WTC11 (cell line): ENCODE data around the gene CD164L2. TPM values are rescaled to one million over a fixed set of nuclear protein-coding genes. Genes with fewer than 3 reads are reported as not detected.

ENCODE experiments used
- ATAC-seq: fragments of 200-7000 bp; cut with Tn5 transposase; 2 replicates; pipeline ENCODE4 v1.10.0; 2021; ENCODE audit warnings: mild to moderate bottlenecking, moderate library complexity
- CTCF ChIA-PET: fragments of 300-600 bp; sonication (Branson Sonifier 250); formaldehyde crosslinking; loops from one replicate; lab custom pipeline; 2021; ENCODE audit warnings: antibody characterized with exemption; lab: Charles Lee
- POLR2A ChIA-PET: fragments of 350-600 bp; sonication (Branson Sonifier 250); formaldehyde crosslinking; loops from one replicate; lab custom pipeline; 2021; ENCODE audit warnings: antibody characterized with exemption; lab: Charles Lee
- DNase-seq: peaks from one replicate; pipeline ENCODE4 v3.0.0; 2021; ENCODE audit warnings: low spot score
- H3K27ac Mint-ChIP-seq: 2 replicates; pipeline ENCODE4 v1.8.0; 2021; ENCODE audit warnings: mixed read lengths
- H3K27me3 Mint-ChIP-seq: 2 replicates; pipeline ENCODE4 v1.8.0; 2021; ENCODE audit warnings: low read depth, mild to moderate bottlenecking, moderate library complexity, mixed read lengths
- H3K36me3 Mint-ChIP-seq: 2 replicates; pipeline ENCODE4 v1.8.0; 2021; ENCODE audit warnings: mixed read lengths
- H3K4me1 Mint-ChIP-seq: 2 replicates; pipeline ENCODE4 v1.8.0; 2022; ENCODE audit warnings: mixed read lengths
- H3K4me3 Mint-ChIP-seq: 2 replicates; pipeline ENCODE4 v1.8.0; 2021; ENCODE audit warnings: mild to moderate bottlenecking, moderate library complexity, mixed read lengths
- H3K9me3 Mint-ChIP-seq: 2 replicates; pipeline ENCODE4 v1.8.0; 2021; ENCODE audit warnings: mixed read lengths
- CREB1 ChIP-seq: sonication (generic); formaldehyde crosslinking; IDR thresholded peaks from 2 replicates; pipeline ENCODE4 v1.8.0; 2023; ENCODE audit warnings: mild to moderate bottlenecking, missing genetic modification reagents
- E2F4 ChIP-seq: sonication (generic); formaldehyde crosslinking; IDR thresholded peaks from 2 replicates; pipeline ENCODE4 v1.8.1; 2022; ENCODE audit warnings: low read depth, mild to moderate bottlenecking, moderate library complexity, missing genetic modification reagents, borderline replicate concordance
- FOXJ3 ChIP-seq: sonication (generic); formaldehyde crosslinking; IDR thresholded peaks from 2 replicates; pipeline ENCODE4 v1.9.0; 2021; ENCODE audit warnings: missing genetic modification reagents, mild to moderate bottlenecking, borderline replicate concordance
- GABPB1 ChIP-seq: sonication (generic); formaldehyde crosslinking; IDR thresholded peaks from 2 replicates; pipeline ENCODE4 v1.8.1; 2023; ENCODE audit warnings: mild to moderate bottlenecking, missing genetic modification reagents
- IRF1 ChIP-seq: sonication (generic); formaldehyde crosslinking; IDR thresholded peaks from 2 replicates; pipeline ENCODE4 v1.8.0; 2023; ENCODE audit warnings: missing genetic modification reagents
- KAT7 ChIP-seq: sonication (generic); formaldehyde crosslinking; IDR thresholded peaks from 2 replicates; pipeline ENCODE4 v1.8.1; 2023; ENCODE audit warnings: missing genetic modification reagents, mild to moderate bottlenecking, borderline replicate concordance
- MXD4 ChIP-seq: fragments of 250-450 bp; sonication (Bioruptor Pico); IDR thresholded peaks from 2 replicates; pipeline ENCODE4 v1.8.0; 2021; ENCODE audit warnings: mild to moderate bottlenecking, moderate library complexity, borderline replicate concordance
- NFYB ChIP-seq: sonication (generic); formaldehyde crosslinking; conservative IDR thresholded peaks from 2 replicates; pipeline ENCODE4 v1.8.0; 2022; ENCODE audit warnings: low read depth, missing genetic modification reagents
- NR1H2 ChIP-seq: sonication (generic); formaldehyde crosslinking; IDR thresholded peaks from 2 replicates; pipeline ENCODE4 v1.9.0; 2021; ENCODE audit warnings: mild to moderate bottlenecking, moderate library complexity, missing genetic modification reagents
- RELA ChIP-seq: sonication (generic); formaldehyde crosslinking; IDR thresholded peaks from 2 replicates; pipeline ENCODE4 v1.8.1; 2022; ENCODE audit warnings: missing genetic modification reagents, mild to moderate bottlenecking, borderline replicate concordance
- SMAD4 ChIP-seq: sonication (generic); formaldehyde crosslinking; IDR thresholded peaks from 2 replicates; pipeline ENCODE4 v1.8.0; 2022; ENCODE audit warnings: mild to moderate bottlenecking, missing genetic modification reagents
- ZBTB43 ChIP-seq: sonication (generic); formaldehyde crosslinking; IDR thresholded peaks from 2 replicates; pipeline ENCODE4 v1.8.1; 2023; ENCODE audit warnings: mild to moderate bottlenecking, missing genetic modification reagents
- ZNF425 ChIP-seq: fragments of 250-450 bp; sonication (Bioruptor Pico); conservative IDR thresholded peaks from 2 replicates; pipeline ENCODE4 v1.9.0; 2021; ENCODE audit warnings: mild to moderate bottlenecking
- ZSCAN18 ChIP-seq: fragments of 250-450 bp; sonication (Bioruptor Pico); IDR thresholded peaks from 2 replicates; pipeline ENCODE4 v2.1.2; 2022; ENCODE audit warnings: mild to moderate bottlenecking, moderate library complexity
- total RNA-seq: library from RNA; stranded (reverse); gene quantifications from 3 replicates; pipeline ENCODE4 v1.2.3, GENCODE V29; 2021
- TF ChIP-seq, protein P1 (sequence below): fragments of 250-450 bp; sonication (Bioruptor Pico); IDR thresholded peaks from 2 replicates; pipeline ENCODE4 v1.8.0; 2021; ENCODE audit warnings: mild to moderate bottlenecking
- TF ChIP-seq, protein P2 (sequence below): sonication (generic); formaldehyde crosslinking; IDR thresholded peaks from 2 replicates; pipeline ENCODE4 v1.8.0; 2023; ENCODE audit warnings: missing genetic modification reagents, mild to moderate bottlenecking, borderline replicate concordance
- TF ChIP-seq, protein P3 (sequence below): fragments of 250-450 bp; sonication (Bioruptor Pico); IDR thresholded peaks from 2 replicates; pipeline ENCODE4 v1.9.0; 2021; ENCODE audit warnings: mild to moderate bottlenecking

Gene CD164L2
- total RNA-seq, 1 experiment from 2014 or later, result 5.5 TPM

- ChIA-PET POLR2A (no interaction called here), CTCF (no interaction called here)
- DNase-seq (no peak), ATAC-seq (no peak)
- Mint-ChIP-seq H3K9me3 (no peaks in the 10 kb centered on the region), H3K4me1 (peaks cover 10% of the 10 kb centered on the region), H3K27ac (no peak overlapping the region), H3K27me3 (no peaks in the 10 kb centered on the region), H3K4me3 (no peak overlapping the region), H3K36me3 (peaks cover 83% of the 10 kb centered on the region)
- 0 out of 2 replicates have a peak, but pooled peaks have one; percentile 26 for TF ChIP-seq E2F4
- TF ChIP-seq SMAD4, result no peak
- TF ChIP-seq ZSCAN18 (CRISPR knock-in tag), result no peak
- TF ChIP-seq, protein P1, sequence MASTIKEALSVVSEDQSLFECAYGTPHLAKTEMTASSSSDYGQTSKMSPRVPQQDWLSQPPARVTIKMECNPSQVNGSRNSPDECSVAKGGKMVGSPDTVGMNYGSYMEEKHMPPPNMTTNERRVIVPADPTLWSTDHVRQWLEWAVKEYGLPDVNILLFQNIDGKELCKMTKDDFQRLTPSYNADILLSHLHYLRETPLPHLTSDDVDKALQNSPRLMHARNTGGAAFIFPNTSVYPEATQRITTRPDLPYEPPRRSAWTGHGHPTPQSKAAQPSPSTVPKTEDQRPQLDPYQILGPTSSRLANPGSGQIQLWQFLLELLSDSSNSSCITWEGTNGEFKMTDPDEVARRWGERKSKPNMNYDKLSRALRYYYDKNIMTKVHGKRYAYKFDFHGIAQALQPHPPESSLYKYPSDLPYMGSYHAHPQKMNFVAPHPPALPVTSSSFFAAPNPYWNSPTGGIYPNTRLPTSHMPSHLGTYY, result no peak
- TF ChIP-seq GABPB1 (CRISPR knock-in tag), result no peak
- TF ChIP-seq, protein P2, sequence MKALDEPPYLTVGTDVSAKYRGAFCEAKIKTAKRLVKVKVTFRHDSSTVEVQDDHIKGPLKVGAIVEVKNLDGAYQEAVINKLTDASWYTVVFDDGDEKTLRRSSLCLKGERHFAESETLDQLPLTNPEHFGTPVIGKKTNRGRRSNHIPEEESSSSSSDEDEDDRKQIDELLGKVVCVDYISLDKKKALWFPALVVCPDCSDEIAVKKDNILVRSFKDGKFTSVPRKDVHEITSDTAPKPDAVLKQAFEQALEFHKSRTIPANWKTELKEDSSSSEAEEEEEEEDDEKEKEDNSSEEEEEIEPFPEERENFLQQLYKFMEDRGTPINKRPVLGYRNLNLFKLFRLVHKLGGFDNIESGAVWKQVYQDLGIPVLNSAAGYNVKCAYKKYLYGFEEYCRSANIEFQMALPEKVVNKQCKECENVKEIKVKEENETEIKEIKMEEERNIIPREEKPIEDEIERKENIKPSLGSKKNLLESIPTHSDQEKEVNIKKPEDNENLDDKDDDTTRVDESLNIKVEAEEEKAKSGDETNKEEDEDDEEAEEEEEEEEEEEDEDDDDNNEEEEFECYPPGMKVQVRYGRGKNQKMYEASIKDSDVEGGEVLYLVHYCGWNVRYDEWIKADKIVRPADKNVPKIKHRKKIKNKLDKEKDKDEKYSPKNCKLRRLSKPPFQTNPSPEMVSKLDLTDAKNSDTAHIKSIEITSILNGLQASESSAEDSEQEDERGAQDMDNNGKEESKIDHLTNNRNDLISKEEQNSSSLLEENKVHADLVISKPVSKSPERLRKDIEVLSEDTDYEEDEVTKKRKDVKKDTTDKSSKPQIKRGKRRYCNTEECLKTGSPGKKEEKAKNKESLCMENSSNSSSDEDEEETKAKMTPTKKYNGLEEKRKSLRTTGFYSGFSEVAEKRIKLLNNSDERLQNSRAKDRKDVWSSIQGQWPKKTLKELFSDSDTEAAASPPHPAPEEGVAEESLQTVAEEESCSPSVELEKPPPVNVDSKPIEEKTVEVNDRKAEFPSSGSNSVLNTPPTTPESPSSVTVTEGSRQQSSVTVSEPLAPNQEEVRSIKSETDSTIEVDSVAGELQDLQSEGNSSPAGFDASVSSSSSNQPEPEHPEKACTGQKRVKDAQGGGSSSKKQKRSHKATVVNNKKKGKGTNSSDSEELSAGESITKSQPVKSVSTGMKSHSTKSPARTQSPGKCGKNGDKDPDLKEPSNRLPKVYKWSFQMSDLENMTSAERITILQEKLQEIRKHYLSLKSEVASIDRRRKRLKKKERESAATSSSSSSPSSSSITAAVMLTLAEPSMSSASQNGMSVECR (CRISPR knock-in tag), result no peak
These were observed 29.9 kb upstream of the CD164L2 start for GRCh38 chr1:27413004-27413403.

DNA sequence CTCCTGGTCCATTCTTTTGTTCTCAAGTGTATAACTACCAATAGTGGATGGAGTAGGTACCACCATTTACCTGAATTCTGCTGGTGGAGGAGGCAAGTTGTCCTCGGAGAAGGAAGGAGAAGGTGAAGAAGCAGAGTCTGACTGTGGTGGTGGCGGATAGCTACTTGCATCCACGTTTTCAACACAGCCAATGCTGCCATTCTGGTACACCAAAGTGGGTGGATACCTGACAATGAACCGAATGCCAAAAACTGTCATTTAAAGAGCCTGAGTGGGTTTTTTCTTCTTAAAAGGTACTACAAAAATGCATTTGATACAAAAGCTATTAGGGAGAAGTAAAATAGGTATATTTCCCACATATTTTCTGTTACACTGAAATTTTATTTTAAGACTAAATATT is 29.4 kb upstream of the CD164L2 start:
- peaks cover 84% of the 10 kb centered on the region for H3K36me3 Mint-ChIP-seq
- CTCF ChIA-PET, result no interaction called here
- TF ChIP-seq FOXJ3, result no peak
- TF ChIP-seq IRF1 (CRISPR knock-in tag), result no peak
- TF ChIP-seq CREB1 (CRISPR knock-in tag), result no peak
- TF ChIP-seq, protein P3, sequence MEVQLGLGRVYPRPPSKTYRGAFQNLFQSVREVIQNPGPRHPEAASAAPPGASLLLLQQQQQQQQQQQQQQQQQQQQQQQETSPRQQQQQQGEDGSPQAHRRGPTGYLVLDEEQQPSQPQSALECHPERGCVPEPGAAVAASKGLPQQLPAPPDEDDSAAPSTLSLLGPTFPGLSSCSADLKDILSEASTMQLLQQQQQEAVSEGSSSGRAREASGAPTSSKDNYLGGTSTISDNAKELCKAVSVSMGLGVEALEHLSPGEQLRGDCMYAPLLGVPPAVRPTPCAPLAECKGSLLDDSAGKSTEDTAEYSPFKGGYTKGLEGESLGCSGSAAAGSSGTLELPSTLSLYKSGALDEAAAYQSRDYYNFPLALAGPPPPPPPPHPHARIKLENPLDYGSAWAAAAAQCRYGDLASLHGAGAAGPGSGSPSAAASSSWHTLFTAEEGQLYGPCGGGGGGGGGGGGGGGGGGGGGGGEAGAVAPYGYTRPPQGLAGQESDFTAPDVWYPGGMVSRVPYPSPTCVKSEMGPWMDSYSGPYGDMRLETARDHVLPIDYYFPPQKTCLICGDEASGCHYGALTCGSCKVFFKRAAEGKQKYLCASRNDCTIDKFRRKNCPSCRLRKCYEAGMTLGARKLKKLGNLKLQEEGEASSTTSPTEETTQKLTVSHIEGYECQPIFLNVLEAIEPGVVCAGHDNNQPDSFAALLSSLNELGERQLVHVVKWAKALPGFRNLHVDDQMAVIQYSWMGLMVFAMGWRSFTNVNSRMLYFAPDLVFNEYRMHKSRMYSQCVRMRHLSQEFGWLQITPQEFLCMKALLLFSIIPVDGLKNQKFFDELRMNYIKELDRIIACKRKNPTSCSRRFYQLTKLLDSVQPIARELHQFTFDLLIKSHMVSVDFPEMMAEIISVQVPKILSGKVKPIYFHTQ (CRISPR knock-in tag), result no peak
- TF ChIP-seq NFYB (CRISPR knock-in tag), result no peak
- no peak for TF ChIP-seq NR1H2 (CRISPR knock-in tag)
- TF ChIP-seq KAT7, result no peak
- no peak for TF ChIP-seq RELA
- no peak for TF ChIP-seq ZBTB43 (CRISPR knock-in tag)
- no peak for TF ChIP-seq ZNF425 (CRISPR knock-in tag)
- no peak for TF ChIP-seq MXD4

More for the DNA sequence above, 29.4 kb upstream of the CD164L2 start:
- H3K27me3 Mint-ChIP-seq, result no peaks in the 10 kb centered on the region
- no peak for ATAC-seq
- H3K4me3 Mint-ChIP-seq, result no peak overlapping the region
- no peak overlapping the region for H3K27ac Mint-ChIP-seq
- DNase-seq, result no peak
- H3K4me1 Mint-ChIP-seq, result peaks cover 7% of the 10 kb centered on the region
- no peaks in the 10 kb centered on the region for H3K9me3 Mint-ChIP-seq
- POLR2A ChIA-PET, result no interaction called here
